Stimulated activated CD8-positive, alpha-beta memory T cell treated with anti-CD3 and anti-CD28 coated beads, Interleukin-15, amount 100 ng/mL, for 48 hours (primary cell): ENCODE results near the gene MYO9A.
"Not testable (repeated sequence)": the region's sequence is repeated elsewhere in the genome, so short reads cannot be mapped to it uniquely, and the experiment has no call there.

Experiments
- DNase-seq, 2 donors: peaks; one replicate each; pipeline ENCODE4 v3.0.0-alpha.2; 2020; ENCODE audit warnings: low read depth in 2 of 2

MYO9A gene

DNA sequence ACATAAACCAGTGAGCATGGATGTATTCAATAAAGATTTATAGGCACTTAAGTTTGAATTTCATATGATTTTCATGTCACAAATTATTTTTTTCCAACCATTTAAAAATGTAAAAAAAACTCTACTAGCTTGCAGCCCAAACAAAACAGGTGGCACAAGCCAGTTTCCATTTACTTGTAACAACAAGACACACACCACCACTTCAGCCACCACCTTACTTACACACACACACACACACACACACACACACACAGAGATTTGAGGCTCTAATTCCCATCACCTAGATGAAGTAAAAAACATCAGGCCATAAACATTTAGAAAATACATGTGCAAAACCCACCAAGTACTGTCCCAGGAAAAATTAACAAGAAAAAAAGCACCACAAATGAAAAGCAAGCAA is 25.3 kb downstream of the MYO9A start:
- no peak for DNase-seq

DNA sequence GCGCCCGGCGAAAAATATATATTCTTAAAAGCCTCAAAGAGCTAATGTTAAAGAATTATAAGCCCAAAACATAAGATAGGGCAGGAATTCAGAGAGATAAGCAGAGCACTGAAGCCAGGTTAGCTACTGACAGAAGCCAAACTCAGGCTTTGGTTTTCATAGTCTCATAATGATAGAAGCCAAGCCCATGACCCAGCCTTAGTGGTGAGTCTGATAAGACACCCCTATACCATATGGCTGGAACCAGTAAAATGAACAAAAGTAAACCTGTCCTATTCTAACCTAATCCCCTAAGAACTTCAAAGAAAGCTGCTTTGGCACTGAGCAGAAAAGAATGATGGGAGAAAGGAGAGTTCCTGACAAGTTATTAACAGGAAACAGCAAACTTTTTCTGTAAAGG is 25.9 kb downstream of the MYO9A start:
- no peak for DNase-seq

DNA sequence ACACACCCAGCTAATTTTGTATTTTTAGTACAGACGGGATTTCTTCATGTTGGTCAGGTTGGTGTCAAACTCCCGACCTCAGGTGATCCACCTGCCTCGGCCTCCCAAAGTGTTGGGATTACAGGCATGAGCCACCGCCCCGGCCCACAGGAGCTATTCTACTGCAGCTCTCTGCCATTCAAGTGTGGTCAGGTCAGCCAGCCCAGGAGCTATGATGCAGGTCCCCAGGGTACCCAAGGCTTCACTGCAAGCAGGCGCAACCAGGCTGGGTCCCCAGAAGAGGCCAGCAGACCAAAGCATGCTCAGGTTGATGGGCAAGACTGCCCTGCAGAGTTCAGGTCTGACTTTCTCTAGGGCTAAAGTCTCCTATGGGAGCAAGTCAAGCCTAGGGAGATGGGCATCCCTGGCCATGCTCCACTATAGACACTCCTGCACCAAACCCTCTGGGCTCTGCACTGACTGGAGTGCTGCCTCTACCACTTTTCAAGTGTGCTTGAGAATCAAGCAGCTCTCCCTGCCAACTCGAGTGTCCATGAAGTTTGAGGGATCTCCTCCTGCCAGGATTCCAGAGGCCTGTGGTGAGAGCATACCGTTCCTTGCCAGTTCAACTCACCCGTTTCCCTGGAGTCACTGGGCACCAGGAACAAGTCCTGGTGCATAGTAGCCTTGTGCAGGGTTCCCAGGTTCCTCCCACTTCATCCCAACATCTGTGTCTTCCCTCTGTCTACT is 30.9 kb downstream of the MYO9A start:
- DNase-seq = no peak

- no peak for DNase-seq
Measured at GRCh38 chr15:72086010-72086697, 31.8 kb downstream of the MYO9A start.

DNA sequence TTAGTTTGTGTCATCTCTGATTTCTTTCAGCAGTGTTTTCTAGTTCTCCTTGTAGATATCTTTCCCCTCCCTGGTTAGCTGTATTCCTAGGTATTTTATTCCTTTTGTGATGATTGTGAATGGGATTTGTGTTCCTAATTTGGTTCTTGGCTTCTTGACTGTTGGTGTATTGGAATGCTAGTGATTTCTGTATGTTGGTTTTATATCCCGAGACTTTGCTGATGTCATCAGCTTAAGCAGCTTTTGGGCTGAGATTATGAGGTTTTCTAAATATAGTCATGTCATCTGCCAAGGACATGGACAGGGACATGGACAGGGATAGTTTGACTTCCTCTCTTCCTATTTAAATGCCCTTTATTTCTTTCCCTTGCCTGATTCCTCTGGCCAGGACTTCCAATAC is 35.8 kb downstream of the MYO9A start:
- DNase-seq = no peak

DNA sequence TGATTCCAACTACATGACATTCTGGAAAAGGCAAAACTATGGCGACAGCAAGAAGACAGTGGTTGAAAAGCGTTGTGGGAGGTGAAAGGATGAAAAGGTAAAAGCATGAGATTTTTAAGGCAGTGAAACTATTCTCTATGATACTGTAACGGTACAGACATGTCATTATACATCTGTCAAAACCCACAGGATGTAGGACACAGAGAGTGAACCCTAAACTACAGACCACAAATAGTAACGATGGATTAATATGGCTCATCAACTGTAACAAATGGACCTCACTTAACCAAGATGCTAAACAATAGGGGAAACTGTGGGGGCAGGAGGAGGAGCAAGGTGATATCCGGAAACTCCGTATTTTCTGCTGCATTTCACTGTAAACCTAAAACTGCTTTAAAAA is 39.1 kb downstream of the MYO9A start:
- DNase-seq = no peak

DNA sequence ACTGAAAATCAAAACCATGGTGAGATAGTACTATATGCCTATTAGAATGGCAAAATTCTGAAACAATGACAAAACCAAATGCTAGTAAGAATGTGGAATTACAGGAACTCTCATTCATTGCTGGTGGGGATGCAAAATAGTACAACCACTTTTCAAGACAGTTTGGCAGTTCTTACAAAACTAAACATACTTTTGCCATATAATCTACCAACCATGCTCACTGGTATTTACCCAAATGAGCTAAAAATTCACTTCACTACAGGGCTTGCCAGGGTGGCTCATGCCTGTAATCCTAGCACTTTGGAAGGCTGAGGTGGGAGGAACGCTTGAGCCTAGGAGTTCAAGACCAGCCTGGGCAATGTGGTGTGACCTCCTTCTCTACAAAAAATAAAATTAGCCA is 40.0 kb downstream of the MYO9A start:
- no peak for DNase-seq

DNA sequence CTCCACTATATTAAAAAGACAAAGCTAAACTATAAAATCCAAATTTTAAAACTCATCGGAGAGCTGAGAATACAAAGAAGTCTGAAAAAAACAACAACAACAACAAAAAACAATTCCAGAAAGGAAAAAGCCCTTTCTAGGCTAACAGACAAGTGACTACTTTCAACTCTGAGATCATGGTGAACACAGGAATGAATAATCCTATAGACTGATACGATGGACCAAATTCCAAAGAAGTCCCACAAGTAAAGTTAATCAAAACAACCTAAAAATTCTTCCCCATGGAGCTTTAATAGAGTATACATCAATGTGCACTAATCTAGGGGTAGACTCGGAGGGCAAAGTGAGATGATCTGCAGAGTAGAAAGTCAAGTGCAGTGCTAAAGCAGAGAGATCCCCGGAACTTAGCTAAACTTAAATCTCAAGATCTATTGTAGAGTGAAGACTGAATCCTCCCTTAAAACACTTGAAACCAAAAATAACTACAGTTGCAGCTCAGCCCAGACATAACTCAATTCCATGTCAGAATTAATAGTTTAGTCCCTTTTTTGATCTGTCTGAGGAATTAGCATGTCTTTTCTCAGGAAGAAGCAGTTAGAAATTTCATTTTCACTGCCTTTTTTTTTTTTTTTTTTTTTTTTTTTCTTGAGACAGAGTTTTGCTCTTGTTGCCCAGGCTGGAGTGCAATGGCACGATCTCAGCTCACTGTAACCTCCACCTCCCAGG is 43.5 kb downstream of the MYO9A start:
- no peak for DNase-seq

GRCh38 chr15:72071448-72071825 is 46.5 kb downstream of the MYO9A start:
- not testable (repeated sequence) for DNase-seq

DNA sequence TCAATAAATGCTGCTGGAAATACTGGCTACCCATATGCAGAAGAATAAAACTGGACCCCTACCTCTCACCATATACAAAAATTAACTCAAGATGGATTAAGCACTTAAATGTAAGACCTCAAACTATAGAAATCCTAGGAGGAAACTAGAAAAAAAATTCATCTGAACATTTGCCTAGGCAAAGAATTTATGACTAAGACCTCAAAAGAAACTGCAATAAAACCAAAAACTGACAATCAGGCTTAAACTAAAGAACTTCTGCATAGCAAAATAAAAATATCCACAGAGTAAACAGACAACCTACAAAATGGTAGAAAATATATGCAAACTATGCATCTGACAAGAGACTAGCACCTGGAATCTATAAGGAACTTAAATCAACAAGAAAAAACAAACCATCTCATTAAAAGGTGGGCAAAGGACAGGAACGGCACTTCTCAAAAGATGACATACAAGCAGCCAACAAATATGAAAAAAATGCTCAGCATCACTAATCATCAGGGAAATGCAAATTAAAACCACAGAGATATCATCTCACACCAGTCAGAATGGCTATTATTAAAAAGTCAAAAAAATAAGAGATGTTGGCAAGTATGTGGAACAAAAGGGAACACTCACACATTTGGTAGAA is 47.0 kb downstream of the MYO9A start:
- DNase-seq = no peak

DNA sequence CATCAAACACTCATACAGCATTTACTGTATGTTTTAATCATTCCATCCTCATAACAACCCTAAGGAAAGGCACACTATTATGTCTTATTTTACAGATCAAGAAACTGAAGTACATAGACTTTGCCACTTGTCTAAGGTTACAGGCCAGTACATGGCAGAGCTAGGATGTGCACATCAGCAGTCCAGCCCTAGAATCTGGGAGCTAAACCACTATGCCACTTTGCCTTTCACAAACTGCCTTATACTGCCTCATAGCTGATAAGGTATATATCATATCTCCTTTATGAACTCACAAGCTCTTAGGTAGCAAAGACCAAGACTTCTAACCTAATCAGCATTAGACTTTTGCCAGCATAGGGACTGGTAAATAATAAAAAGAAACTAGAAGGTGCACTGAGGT is 49.1 kb downstream of the MYO9A start:
- DNase-seq = no peak

DNA sequence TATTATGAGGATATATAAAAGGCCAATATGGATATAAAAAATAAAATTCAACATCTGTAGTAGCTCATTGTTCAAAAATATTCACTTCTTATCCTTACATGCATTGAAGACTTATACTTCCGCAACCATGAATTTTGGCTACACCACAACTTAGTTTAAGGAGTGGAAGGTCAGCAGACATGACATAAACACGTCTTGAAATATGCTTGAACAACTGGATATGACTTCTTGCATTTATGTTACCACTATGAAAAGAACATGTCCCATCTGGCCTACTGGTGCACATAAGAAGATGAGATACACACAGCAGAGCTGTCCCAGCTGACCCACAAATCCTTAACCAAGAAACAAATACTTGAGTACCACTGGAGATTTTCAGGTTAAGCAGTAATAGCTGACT is 52.1 kb downstream of the MYO9A start:
- DNase-seq = no peak

DNA sequence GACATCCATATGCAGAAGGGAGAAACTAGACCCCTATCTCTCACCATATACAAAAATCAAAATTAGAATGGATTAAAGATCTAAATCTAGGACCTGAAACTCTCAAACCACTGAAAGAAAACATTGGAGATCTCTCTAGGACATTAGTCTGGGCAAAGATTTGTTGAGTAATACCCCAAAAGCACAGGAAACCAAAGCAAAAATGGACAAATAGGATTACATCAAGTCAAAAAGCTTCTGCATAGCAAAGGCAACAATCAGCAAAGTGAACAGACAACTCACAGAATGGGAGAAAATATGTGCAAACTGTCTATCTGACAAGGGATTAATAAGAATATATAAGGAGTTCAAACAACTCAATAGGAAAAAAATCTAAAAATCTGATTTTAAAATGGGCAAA is 54.8 kb downstream of the MYO9A start:
- no peak for DNase-seq

DNA sequence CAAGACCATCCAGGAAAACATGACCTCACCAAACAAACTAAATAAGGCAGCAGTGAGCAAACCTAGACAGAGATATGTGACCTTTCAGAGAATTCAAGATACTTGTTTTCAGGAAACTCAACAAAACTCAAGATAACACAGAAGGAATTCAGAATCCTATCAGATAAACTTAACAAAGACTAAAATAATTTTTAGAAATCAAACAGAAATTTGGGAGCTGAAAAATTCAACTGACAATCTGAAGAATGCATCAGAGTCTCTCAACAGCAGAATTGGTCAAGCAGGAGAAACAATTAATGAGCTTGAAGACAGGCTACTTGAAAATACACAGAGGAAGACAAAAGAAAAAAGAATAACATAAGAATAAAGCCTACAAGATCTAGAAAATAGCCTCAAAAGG is 55.6 kb downstream of the MYO9A start:
- DNase-seq = no peak

- DNase-seq = no peak
Measured at GRCh38 chr15:72060687-72061250, 57.2 kb downstream of the MYO9A start.

- DNase-seq = no peak
Measured at GRCh38 chr15:72058585-72058984, 59.4 kb downstream of the MYO9A start.

DNA sequence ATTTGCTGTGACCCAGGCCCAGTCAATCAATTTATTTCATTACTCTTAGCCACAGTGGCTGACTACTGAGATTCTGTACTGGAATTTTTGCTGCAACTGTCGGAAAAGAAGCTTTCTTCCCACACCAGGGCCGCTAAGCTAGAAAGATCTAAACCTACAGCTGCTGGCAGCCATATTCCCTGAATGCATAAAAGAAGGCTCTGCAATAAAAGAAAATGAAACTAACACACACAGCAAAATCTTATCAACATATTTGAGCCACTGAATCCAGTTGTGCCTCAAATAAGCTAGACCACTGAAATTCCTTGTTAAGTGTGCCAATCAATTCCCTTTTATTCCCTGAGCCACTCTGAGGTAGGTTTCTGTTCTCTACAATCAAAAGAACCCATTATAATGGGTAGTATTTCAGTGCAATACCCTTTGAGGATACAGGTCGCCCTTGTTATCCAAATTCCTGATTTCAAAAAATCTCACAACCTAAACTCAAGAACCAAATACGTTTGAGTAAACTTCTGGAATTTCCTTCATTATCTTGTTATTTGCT is 60.3 kb downstream of the MYO9A start:
- DNase-seq = no peak

GRCh38 chr15:72056217-72056616 is 61.7 kb downstream of the MYO9A start:
- DNase-seq = not testable (repeated sequence)

DNA sequence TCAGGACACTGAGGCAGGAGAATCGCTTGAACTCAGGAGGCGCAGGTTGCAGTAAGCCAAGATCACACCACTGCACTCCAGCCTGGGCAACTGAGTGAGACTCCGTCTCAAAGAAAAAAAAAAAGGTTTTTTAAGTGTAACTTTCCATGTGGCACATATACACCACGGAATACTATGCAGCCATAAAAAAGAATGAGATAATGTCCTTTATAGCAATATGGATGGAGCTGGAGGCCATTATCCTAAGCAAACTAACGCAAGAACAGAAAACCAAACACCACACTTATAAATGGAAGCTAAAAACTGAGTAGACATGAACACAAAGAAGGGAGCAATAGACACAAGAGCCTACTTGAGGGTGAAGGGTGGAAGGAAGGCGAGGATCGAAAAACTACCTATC is 64.7 kb downstream of the MYO9A start:
- not testable (repeated sequence) for DNase-seq

DNA sequence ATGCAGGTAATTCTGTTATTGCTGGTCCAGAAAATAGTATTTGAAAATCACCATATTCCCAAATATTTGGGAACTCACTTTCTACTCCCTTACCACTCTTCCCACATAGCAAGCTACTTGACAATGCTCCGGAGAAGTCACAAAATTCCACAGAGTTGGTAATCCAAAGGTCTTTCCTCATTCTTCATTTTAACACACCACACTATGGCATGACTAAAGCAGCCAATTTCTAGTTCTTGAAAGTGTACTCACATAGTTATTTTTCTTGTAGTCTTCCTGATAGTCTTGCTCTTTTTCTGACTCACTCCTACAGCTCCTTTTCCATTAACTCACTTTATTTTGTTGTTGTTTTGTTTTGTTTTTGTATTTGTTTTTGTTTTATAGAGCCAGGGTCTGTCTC is 67.2 kb downstream of the MYO9A start:
- no peak for DNase-seq

- DNase-seq = no peak
Measured at GRCh38 chr15:72047020-72047419, 70.9 kb downstream of the MYO9A start.

DNA sequence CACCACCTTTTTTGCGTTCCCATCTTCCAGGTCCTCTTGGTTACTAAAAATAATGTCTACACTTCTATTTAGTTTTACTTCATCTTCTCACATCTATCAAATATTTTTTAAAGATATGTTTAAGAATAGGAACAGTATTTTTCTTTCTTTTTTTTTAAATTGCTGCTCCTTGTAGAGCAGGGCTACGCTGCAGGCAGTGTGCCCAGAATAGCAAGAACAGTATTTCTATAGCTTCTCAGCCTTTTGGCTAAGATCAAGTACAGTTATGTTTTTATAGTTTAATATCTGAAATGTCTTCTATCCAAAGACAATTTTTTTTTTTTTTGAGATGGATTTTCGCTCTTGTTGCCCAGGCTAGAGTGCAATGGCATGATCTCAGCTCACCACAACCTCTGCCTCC is 73.0 kb downstream of the MYO9A start:
- no peak for DNase-seq
